GM18498 (cell line): ENCODE results near the gene CCDC122.
"Not testable (repeated sequence)": the region's sequence is repeated elsewhere in the genome, so short reads cannot be mapped to it uniquely, and the experiment has no call there.

Experiments
- ATAC-seq: cut with Tn5 transposase; IDR thresholded peaks from one replicate; pipeline ENCODE4 v1.9.1; 2021; ENCODE audit warnings: mild to moderate bottlenecking, moderate library complexity; ENCODE audit not compliant: unreplicated experiment

Gene CCDC122

GRCh38 chr13:43877766-43878165 lies 1.8 kb downstream of the CCDC122 start:
- ATAC-seq: no peak

GRCh38 chr13:43877326-43877725 lies 2.2 kb downstream of the CCDC122 start:
- ATAC-seq: no peak

GRCh38 chr13:43876366-43876765 lies 3.2 kb downstream of the CCDC122 start:
- no peak for ATAC-seq

GRCh38 chr13:43874504-43875092 lies 4.9 kb downstream of the CCDC122 start:
- no peak for ATAC-seq

DNA sequence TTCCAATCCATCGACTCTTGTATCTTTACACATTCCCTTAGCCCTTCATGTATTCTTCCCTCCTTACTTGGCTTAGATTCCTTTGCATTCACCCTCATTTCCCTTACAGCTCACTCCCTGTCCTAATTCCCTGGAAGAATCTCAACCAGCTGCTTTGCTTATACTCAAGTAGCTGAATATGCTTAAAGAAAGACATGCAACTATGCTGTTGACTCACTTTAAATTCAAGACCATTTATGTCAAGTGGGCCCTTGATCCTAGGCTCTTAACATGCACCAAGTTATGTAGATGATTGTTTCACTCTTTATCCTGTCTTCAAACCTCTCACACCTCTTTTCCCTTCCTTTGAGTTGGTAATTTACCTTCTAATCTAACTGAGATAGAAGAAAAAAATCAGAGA lies 7.4 kb downstream of the CCDC122 start:
- ATAC-seq: no peak

DNA sequence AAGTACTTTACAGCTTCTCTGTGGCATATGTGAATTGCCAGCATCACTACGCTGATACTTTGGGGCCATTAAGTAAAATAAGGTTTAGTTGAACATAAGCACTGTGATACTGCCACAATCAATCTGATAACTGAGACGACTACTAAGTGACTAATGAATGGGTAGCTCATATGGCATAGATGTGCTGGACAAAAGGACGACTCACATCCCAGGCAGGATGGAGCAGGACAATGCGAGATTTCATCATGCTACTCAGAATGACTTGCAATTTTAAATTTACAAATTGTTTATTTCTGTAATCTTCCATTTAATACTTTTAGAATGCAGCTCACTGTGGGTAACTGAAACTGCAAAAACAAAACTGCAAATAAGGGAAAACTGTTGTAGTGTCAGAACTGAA lies 13.6 kb downstream of the CCDC122 start:
- ATAC-seq: no peak

DNA sequence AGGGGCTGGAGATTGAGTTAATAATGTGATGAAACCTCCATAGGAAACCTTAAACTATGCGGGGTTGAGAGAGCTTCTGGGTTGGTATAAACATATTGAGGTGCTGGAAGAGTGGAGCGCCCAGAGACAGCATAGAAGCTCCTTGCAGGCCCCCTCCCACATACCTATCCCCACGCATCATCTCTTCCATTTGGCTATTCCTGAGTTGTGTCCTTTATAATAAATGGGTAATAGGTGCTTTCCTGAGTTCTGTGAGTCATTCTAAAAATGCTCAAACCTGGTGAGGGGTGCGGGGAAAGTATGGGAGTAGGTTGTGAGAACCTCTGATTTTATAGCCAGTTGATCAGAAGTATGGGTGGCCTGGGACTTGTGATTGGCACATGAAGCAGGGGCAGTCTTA lies 14.6 kb downstream of the CCDC122 start:
- no peak for ATAC-seq

DNA sequence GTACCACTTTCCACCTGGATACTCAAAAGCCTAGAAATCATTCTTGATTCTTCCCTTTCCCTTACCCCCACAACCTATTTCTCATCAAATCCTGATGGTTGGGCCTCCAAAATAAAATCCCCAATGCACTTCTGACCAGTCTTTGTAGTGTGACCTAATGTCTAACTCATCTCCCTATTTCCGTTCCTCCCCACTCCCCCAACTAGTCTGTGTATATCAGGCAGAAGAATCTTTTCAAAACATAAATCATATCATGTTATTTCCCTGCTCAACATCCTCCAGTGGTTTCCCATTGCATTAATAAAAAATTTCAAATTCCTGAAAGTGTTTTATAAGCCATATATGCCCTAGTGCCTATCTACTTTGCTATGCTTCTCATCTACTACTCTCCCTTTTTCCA lies 17.7 kb downstream of the CCDC122 start:
- ATAC-seq: no peak

DNA sequence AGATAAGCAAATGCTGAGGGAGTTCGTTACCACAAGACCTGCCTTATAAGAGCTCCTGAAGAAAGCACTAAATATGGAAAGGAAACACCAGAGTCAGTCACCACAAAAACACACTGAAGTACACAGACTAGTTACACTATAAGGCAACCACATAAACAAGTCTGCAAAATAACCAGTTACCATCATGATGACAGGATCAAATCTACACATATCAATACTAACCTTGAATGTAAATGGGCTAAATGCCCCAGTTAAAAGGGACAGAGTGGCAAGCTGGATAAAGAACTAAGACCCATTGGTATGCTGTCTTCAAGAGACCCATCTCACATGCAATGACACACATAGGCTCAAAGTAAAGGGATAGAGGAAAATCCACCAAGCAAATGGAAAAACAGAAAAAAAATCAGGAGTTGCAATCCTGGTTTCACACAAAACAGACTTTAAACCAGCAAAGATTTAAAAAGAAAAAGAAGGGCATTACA lies 26.6 kb downstream of the CCDC122 start:
- ATAC-seq: no peak

GRCh38 chr13:43850873-43851272 lies 28.7 kb downstream of the CCDC122 start:
- ATAC-seq: no peak

DNA sequence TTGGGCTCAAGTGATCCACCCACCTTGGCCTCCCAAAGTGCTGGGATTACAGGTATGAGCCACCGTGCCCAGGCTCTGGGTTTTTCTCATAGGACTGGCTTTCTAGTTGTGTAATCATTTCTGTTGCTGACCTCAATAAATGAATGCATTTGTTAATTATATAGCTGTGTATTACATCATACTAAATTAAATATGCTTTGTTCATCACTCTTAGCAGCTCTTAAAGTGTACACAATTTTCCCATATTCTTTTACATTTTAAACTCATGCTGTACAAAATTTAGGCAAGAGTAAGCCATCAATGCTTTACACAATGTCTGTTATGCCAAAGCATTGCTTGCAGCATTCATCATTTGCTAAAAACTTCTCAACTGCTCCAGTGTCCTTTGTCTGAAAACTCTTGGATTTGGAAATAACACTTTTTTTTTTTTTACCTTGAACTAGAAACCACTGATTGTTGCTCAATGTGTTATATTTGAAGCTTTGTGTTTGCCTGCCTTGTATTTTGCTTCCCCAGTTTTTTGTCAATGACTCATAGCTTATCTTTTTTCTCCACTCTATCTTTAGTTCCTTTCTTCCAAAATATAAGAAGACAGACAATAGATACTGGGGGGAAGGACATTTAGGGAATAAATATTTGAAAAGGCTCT lies 31.4 kb downstream of the CCDC122 start:
- no peak for ATAC-seq

DNA sequence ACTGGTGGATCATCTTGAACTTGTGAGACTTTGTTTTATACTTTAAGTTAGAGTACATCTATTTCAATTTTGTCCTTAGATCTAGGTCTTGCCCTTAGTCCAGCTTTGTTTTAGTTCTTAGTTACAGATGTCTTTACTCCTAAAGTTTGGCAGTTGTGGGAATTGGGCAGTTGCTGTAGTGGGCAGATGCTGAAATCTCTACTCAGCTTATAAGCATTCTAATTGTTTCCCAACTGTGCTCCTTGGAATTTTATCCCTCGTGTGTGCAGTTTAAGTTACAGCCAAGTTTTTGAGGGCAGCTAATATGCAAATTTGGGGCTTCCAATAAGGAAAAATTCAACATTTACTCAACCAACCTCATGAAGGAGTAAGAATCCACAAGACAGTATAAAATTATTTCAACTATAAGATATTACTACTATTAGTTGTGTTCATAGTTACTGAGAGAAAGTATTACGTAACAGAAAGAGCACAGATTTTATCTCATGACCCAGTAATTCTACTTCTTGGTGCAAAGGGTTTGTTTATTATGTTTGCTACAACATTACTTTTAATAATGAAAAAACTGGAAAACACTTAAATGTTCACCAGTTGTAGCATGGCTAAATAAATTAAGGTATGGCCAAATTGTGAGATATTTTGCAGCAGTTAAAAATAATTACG lies 32.9 kb downstream of the CCDC122 start:
- ATAC-seq: no peak

DNA sequence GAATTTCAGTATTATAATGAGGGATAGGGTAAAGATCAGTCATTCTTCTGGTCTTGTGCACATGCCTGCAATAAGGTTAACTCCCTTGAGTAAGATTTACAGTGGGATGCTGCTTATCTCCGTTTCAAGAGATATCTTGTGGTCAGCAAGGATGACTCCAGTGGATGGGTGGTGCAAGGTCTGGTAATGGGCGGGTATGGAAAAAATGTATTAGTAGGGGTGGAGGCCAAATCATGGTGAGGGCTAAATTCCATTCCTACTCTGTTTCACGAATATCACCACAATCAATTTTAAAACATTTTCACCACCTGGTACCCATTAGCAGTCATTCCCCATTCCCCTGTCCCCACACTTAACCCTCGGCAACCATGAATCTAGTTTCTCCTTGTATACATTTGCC lies 40.6 kb downstream of the CCDC122 start:
- no peak for ATAC-seq

GRCh38 chr13:43835701-43836100 lies 43.8 kb downstream of the CCDC122 start:
- ATAC-seq: no peak

DNA sequence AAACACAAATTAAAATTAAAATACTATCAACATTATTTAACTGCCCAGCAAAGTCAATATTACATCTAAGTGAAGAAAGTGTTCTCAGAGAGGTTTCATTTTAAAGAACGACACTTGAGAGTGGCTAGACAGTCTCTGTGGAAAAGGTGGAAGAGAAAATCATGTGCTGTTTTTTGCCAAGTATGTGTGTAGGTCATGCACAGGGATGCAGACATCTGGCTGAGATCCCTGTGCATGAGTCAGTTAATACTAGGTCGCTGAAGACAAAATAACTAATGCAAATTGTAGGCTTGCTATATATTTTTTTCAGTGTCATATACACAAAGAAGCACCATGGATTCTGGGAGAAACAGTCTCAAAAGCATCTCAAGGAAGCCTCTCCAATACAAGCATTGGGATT lies 48.5 kb downstream of the CCDC122 start:
- no peak for ATAC-seq

GRCh38 chr13:43830497-43830881 lies 49.1 kb downstream of the CCDC122 start:
- ATAC-seq: no peak

- not testable (repeated sequence) for ATAC-seq
These were observed 54.9 kb downstream of the CCDC122 start for GRCh38 chr13:43824656-43825055.

DNA sequence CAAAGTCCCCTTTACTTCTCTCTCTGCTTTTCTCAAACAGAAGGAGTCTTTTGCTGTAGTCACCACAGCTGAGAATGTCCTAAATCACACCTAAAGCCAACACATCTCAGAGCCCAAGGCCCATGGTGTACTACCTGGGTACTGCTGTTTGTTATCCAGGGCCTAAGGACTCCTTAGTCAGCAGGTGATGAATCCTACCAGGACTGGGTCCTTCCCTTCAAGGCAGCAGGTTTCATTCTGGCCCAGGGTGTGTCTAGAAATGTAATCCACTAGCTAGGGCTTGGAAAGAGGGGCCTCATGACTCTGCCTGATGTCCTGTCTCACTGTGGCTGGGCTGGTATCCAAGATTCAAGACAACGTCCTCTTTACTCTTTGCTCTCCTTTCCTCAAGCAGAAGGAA lies 56.6 kb downstream of the CCDC122 start:
- ATAC-seq: no peak

- ATAC-seq: no peak
These were observed 63.1 kb downstream of the CCDC122 start for GRCh38 chr13:43816401-43816889.

GRCh38 chr13:43815204-43815603 lies 64.3 kb downstream of the CCDC122 start:
- ATAC-seq: no peak

DNA sequence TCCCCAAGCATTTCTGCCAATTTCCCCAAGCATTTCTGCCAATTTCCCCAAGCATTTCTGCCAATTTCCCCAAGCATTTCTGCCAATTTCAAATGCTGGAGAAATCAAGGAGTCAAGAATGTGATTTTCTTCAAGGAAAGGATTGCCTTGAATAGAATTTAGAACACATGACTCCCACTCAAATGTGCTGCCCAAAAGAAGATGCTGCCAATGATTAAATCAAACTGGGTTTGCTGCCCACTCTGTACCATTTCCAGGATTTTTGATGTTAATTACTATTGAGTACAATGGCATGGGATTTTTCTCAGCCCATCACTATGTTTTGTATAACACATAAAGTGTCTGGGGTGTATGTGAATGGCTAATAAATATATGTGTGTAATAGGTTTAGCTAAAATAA lies 70.9 kb downstream of the CCDC122 start:
- no peak for ATAC-seq

- ATAC-seq: no peak
These were observed 73.8 kb downstream of the CCDC122 start for GRCh38 chr13:43805681-43806128.
